ENCODE data around the gene FXYD3.

GRCh38 chr19:35100588-35101533, 14.8 kb upstream of the FXYD3 start:
- TF ChIP-seq CTCF (conservative IDR thresholded peaks at IDR 0.05 in 1 of 2, IDR thresholded peaks at IDR 0.05 in 1 of 2; ENCODE audit: low read depth in 1 of 2, low read length in 2 of 2) (no peak), EZH2 (IDR thresholded peaks at IDR 0.05; ENCODE audit: low read length, missing control alignments) (no peak)
